GM18870 (cell line): ENCODE results near the gene SH3RF1.

ENCODE experiments used
- ATAC-seq: cut with Tn5 transposase; IDR thresholded peaks from one replicate; pipeline ENCODE4 v1.9.1; 2021; ENCODE audit warnings: moderate library complexity; ENCODE audit not compliant: unreplicated experiment

SH3RF1 gene

DNA sequence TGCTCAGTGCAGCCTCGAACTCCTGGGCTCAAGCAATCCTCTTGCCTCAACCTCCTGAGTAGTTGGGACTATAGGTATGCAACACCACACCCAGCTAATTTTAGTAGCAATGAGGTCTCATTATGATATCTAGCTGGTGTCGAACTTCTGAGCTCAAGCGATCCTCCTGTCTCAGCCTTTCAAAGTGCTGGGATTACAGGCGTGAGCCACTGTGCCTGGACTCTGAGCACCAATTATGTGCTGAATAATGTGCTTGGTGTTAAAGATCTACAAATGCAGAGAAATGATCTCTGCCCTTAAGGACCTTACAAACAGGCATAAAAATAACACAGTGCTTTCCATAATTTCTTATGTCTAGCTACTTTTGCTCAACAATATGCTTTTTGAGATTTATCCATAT lies 131.7 kb downstream of the SH3RF1 start:
- no peak for ATAC-seq

DNA sequence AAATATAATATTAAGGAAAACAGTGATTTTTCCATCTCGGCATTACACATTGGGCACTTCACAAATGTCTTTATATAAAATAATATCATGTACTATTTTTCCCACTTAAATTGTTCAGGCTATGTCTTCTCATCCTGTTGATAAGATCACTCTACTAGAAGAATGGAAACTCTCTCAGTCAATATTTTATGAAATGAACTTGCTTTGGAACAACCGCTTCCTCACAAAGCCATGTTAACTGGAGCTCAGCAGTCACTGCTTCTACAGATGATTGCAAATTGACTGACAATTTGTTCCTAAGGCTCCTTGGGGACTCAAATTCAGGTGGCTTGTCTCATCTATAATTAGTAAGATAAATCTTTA lies 133.2 kb downstream of the SH3RF1 start:
- ATAC-seq, result no peak

DNA sequence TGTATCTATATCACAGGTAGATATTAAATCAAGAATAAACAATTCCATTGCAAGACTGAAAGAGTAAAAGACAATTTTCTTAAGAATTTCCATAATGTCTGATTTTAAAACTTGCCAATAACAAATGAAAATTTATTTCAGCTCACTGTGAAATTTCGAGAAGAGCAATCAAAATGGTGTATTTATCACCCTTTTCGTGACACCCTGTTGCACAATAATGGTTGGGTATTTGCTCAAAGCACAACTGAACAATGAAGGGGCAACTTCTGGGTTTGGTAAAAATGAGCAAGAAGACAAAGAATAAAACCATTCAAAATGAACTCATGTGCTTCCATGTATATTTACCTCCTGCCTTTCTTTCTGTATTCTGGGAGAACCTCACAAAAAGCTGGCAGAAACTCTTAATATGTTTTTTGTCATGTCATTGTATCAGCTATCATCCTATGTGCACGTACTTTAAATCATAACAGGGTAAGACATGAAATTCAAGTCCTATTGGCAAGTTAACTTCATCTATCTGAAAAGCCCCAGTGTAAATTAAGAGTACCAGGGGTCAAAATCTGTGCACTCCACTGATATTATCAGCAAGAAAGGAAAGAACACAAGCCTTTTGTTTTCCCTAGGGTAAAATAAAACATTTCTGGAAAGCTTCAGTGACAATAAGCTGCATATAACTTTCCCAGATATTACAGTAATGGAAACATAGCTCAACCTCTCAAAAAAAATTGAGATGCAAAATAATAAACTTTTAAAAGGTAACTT lies 133.8 kb downstream of the SH3RF1 start:
- no peak for ATAC-seq

DNA sequence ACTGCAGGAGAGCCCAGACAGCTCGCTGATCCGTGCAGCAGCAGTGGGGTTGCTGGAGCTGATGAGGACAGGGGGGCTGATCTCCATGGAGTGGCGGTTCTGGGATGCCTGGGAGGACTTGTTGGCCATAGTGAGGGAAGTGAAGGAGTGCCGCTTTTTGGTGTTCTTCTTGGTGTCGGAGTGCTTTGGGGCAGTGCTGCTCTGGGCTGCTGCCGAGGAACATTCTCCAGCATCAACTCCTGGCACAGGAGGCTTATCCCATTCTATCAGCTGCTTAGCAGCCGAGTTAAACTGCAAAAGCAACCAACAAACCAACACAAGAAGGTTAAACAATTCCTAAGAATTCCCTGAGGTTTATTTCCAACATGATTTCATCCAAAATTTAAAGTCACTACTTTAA lies 134.4 kb downstream of the SH3RF1 start:
- ATAC-seq, result no peak

DNA sequence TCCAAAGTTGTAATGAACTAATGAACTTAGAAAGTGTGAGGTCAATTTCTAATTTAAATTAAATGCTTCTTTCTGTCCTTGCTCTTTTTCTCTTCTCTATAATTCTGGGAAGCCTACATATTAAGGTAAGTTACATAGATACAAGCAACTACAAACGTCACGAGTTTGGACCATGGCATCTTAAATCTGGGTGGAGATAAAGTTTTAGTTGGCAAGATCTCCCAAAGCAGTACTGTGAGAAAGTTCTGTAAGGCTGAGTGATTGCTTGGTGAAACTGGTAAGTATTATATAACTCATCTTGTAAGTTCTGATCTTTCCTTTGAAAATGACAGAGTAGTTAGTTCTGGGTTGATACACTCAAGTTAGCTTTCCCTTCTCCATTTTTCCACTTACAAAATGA lies 135.0 kb downstream of the SH3RF1 start:
- no peak for ATAC-seq

DNA sequence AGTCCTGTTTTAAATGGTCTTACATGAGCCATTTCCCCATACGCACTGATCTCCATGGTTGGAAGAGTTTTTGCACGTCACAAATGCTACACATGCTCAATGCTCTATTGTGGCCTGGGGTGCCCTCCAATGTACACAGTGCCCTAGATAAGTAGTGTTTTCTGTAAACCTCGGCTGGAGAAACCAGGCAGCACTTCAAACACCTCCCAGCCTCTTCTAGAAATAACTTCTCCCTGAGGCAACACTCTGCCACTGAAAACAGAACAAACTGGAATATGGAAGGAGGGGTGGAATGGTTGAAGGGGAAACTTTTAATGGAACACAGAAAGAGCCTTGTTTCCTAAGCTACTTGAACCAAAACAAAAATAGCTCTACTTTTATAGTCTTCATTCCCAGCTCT lies 136.8 kb downstream of the SH3RF1 start:
- ATAC-seq, result no peak

DNA sequence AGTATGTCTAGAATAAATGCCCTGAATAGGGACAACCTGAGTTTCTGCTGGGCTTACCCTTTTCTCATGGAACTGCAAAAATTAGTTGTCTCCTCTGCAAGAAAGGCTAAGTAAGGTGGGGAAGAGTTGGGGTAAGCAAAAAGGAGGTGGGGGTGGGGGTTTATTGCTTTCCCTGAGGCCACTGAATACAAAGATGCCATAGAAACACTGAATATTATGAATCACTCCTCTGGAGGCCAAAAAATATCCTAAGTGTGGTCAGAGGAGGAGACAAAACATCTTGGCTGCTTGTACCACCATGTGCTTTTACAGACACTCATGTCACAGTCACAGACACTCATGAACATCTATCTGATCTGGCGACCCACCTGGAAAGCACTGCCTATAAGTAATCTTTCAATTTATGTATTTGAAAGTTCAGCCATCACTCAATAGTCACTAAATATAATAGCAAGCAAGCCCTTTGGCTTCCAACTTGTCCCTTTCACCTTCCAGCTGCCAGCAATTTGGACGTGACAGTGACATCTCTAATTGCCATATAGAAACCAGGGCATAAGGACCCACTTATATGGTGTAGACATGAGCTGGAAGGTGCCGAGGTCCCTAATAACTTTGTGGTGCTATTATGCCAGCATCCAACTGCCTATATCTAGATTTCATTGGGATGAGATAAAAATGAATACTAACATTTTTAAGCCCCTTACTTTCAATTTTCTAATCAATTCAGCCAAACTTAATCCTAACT lies 138.0 kb downstream of the SH3RF1 start:
- no peak for ATAC-seq

DNA sequence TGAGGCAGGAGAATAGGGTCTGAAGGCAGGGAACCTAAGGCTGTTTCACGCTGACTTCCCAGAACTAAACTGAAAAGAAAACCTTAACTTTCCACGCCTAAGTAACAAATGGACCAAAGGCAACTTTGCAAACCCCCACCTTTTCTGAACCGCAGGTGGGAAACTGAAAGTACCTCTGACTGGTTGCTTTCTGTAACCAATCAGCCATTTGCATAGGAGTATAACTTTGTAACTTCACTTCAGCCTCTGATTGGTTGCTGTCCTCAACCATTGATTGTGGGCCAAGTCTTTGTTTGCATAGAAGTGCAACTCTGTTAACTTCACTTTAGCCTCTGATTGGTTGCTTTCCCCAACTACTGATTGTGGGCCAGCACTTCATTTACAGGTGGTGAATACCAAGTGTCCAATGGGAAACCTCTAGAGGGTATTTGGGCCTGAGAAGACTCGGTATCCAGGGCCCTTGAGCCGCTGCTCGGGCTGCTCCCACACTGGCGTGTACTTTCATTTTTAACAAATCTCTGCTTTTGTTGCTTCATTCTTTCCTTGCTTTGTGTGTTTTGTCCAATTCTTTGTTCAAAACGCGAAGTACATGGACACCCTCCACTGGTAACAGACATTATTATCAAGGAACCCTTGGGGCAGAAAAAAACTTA lies 139.1 kb downstream of the SH3RF1 start:
- no peak for ATAC-seq

DNA sequence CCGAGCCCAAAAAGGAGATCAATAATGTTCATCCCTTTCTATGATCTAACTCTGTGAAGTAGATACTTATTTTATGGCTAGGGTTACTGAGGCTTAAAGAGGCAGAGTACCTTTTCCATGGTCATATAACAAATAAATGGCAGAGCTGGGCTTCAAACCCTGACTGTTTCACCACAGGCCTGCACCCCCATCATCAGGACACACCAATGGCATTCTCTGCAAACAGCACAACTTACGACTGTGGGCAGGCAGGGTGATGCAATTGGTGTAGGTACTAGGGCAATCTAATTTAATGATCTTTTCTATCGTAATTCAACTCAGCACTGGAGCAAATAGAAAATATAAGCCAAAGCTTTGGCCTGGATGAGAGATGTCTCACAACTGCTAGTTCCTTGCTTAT lies 141.9 kb downstream of the SH3RF1 start:
- no peak for ATAC-seq

DNA sequence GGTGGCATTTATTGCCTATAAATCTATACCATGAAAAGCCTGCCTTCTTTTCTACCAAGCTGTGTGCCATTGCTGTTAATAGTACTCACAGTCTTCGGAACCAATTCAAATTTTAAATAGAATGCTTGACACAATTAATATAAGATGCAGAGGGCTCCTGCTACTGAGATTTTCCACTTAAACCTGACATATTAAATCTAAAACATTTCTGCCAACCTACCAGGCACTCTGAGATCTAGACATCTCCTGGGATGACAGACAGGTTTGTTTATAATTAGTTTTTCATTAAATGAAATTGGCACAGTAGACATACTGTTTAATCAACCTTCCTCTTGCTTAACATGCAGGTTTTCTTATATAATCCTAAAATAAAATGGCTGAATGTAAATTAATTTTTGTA lies 143.4 kb downstream of the SH3RF1 start:
- no peak for ATAC-seq

DNA sequence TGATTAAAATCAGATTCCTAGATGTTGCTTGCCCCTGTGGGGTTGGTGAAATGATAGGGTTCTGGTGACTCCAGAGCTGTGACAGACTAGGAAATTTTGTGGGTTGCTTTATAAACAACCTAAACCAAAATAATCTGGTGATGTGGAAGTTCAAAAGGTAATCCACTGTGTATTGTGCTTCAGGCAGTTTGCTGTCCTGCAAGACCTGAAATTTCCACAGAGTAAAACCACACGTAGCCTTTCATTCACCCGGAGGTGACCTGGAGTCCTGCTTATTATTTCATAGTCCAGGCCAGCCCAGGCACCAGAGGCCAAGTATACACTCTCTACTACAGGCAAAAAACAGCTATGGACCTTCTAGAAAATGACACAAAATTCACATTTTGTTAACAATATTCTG lies 146.1 kb downstream of the SH3RF1 start:
- no peak for ATAC-seq

DNA sequence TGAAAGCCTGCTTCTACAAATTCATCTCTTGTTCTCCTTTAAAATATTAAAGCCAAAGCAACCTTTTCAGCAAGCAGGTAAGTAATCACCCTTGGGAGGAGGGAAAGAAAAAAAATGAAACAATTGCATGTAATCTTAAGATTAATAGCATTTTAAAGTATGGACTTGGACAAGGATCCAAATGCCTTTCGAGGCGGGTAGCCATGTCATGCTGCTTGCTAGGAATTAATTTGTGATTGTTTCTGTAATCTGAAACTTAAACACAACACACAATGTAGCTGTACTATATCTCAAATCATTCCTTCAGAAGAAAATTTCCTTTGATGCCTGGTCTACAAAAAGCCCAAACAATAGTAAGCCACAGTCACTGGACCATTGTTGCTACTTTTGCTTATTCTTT lies 148.3 kb downstream of the SH3RF1 start:
- no peak for ATAC-seq

DNA sequence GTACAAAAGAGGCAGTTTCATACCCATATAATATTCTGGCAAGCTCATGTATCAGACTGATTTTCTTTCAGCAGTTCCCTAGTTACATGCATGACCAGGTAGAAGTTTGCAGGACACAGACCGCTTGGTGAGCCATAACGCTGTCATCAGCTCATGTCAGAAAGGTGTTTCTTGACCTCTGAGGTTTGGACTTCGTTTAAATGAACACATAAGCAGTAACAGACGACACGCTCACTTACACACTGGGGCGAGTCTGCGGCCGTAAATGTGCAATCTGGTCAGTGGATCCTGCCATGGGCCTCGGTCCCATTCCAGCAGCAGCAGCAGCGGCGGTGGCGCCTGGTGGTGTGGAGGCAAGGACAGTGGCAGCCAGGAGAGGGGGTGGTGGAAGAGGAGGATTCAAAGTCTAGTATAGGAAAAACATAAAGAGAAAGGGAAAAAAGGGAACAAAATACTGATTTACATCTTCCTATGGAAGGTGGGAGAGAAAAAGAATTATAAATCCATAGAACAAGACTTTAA lies 148.8 kb downstream of the SH3RF1 start:
- ATAC-seq, result no peak

DNA sequence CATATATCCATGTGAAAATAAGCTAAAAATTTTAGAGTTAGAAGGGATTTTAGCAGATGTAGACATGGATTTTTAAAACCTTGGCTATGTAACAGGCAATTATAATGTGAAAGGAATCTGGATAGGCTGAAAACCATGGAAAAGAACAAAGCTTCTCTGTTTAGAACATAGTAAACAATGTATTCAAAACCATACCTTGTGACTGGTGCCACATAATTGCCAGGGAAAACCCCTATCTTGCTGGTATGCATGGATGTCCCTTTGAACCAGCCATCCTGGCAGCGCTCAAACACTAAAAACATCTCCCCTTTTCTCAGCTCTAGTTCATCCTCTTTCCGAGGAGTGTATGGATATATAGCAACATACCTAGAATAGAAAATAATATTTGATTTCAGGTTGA lies 150.1 kb downstream of the SH3RF1 start:
- ATAC-seq, result no peak

DNA sequence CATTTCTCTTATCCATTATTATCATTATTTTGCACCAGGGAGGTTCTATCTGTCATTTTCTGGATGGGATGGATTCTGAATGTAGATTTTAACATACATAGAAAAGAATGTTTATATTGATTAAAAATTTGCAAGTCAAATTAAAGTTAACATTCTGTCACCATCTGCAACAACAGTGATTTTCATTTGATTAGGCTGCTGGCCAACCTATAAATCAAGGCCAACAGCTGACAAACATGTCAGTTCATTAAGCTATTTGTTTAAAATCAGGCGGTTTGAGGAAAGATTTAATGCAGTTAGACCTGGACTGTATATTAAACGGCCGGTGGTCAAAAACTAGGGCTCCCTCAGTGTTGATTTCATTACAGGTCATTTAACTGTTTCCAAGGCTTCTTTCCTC lies 151.2 kb downstream of the SH3RF1 start:
- no peak for ATAC-seq

DNA sequence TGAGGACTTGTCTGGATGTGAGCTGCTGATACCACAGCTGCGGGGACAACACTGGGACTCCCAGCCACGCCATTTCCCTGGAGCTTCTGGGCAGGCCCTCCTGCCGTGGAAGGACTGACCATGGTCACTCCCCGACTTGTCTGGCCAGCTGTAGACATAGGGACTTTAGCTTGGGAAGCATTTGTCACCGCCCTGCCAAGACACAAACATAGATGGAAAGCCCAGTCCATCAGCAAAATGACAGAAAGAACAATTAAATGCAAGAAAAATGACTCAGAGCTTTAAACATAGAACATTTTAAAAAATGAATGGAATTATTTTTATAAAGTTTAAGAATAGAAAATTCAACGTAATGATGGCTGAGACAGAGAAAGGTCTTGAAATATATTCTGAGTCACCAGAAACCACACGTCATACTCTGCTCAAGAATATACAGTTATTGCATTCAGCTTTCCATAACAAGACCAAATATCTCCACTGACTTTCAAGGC lies 153.1 kb downstream of the SH3RF1 start:
- no peak for ATAC-seq

DNA sequence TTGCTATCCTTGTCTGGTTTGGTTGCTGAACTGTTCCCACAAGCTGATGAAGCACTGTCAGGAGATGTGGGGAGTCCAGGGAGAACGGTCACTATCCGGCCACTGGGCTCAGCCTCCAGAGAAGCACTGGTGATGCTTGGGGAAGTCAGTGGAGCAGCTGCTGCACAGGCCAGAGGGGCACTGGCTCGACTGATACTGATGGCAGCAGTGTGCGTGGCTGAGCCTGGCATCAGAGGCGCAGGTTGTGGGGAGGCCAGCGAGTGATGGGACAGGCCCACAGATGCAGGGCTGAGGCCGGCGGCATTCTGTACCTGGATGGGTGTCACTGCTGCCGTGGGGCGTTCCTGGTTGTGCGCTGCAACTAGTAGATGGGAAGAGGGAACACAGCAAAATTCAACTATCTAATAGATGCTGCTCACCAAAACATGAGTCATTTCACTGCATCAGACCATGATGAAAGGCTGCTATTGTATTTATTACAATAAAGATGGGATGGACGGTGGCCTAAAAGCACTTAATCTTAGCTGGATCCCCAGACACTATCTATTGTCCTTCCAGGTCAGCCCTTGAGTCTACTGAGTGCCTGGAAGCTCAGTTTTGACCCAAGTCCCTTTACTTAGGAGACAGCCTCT lies 154.4 kb downstream of the SH3RF1 start:
- ATAC-seq, result no peak

DNA sequence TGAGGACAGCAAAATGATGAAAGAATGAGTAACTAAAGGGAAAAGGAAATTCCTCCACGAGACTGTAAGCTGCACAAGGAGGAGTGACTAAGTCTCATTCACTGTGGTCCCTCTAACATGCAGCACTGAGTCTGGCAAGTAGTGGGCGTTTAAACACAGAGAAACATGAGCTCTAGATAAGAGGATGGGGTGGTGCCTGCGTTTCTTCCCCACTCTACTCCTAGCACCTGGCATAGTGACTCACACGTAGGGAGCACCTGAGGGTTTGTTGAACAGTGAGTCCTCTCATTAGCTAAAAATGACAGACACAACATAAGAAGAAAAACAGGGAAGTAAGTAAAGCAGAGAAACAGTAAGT lies 154.9 kb downstream of the SH3RF1 start:
- no peak for ATAC-seq

DNA sequence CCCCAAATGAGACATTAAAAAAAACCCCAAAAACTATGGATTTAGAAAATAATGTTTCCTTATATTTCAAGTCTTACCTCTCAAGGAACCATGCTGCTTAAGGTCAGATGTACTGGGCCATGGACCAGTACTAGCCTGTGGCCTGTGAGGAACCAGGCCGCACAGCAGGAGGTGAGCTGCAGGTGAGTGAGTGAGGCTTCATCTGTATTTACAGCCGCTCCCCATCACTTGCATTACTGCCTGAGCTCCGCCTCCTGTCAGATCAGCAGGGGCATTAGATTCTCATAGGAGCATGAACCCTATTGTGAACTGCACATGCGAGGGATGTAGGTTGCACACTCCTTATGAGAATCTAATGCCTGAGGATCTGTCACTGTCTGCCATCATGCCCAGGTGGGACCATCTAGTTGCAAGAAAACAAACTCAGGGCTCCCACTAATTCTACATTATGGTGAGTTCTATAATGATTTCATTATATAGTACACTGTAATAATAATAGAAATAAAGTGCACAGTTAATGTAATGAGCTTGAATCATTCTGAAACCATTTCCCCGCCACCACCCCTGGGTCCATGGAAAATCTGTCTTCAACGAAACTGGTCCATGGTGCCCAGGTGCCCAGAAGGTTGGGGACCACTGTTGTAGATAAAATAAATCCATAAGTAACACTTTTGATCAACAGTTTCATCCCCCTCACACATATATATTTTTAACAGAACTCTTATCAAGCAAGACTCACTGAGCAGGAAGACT lies 155.4 kb downstream of the SH3RF1 start:
- ATAC-seq, result no peak

DNA sequence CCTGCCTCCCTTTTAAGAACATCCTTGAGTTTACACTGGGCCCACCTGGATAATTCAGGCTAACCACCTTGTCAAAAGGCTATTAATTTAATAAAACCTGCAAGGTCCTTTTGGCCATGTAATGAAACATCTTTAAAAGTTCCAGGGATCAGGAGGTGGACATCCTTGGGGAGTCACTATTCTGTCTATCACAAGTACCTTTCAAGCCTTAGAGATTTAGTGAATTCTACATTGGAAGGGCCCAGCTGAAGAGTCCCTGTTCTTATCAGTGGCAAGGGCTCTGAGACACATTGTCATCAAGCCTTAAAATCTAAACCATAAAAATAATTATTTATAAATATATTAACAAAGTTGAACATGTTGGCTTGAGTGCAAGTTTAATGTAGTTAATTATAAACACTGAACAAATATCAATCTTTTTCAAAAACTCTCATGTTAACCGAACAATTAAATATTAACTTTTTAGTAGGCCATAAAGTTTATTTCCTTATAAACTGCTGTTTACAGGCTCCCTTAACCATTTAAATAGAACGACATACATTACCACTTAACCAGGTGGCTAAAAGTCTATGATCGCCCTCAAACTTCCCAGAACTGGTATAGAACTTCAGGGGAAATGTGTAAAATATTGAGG lies 156.3 kb downstream of the SH3RF1 start:
- no peak for ATAC-seq
